SJCRH30 (cell line): Measurements from ENCODE around the gene ABHD14A. TPM values are rescaled to one million over a fixed set of nuclear protein-coding genes. Genes with fewer than 3 reads are reported as not detected.
A peak's percentile ranks its signal among the peaks of the same experiment; 100 is the strongest.

Experiments used
- DNase-seq, 2 experiments: peaks; one replicate each; pipeline ENCODE4 v3.0.0-alpha.2; 2015 to 2020
- H3K27ac ChIP-seq: fragments of 250-450 bp; sonication (Bioruptor Pico); 2 replicates; pipeline ENCODE4 v1.5.1; 2020; ENCODE audit warnings: mild to moderate bottlenecking, moderate library complexity
- H3K27me3 ChIP-seq: fragments of 250-450 bp; sonication (Bioruptor Pico); 2 replicates; pipeline ENCODE4 v1.5.1; 2020; ENCODE audit warnings: mild to moderate bottlenecking, moderate library complexity
- H3K36me3 ChIP-seq: fragments of 250-450 bp; sonication (Bioruptor Pico); 2 replicates; pipeline ENCODE4 v1.5.1; 2020; ENCODE audit warnings: mild to moderate bottlenecking, moderate library complexity
- H3K4me1 ChIP-seq: fragments of 250-450 bp; sonication (Bioruptor Pico); 2 replicates; pipeline ENCODE4 v1.5.1; 2020; ENCODE audit warnings: mild to moderate bottlenecking, moderate library complexity
- H3K4me3 ChIP-seq: fragments of 250-450 bp; sonication (Bioruptor Pico); 2 replicates; pipeline ENCODE4 v1.5.1; 2020; ENCODE audit warnings: mild to moderate bottlenecking, moderate library complexity
- H3K9me3 ChIP-seq: fragments of 250-450 bp; sonication (Bioruptor Pico); replicated peaks from 2 replicates; pipeline ENCODE4 v1.5.1; 2020; ENCODE audit warnings: mild to moderate bottlenecking, moderate library complexity
- total RNA-seq: library from RNA; depleted of rRNA; stranded (reverse); fragments of >200 nt; shearing (Covaris generic); gene quantifications from 2 replicates; pipeline ENCODE4 v1.2.3, GENCODE V29; 2014

ABHD14A gene
- total RNA-seq, 1 experiment from 2014 or later, result 9.6 TPM

- Histone ChIP-seq H3K27ac (peak overlapping the region; percentile 89), H3K9me3 (no peaks in the 10 kb centered on the region), H3K36me3 (peaks cover 4% of the 10 kb centered on the region; the same call in 1 of the 2 replicates), H3K4me1 (peaks cover 40% of the 10 kb centered on the region), H3K27me3 (no peaks in the 10 kb centered on the region), H3K4me3 (peak overlapping the region; percentile 90)
- DNase-seq, result peak; percentile 49 to 62
Observed at GRCh38 chr3:51968170-51968775, 6.6 kb upstream of the ABHD14A start.

- Histone ChIP-seq H3K27me3 (no peaks in the 10 kb centered on the region), H3K27ac (no peak overlapping the region; the same call in 1 of the 2 replicates), H3K9me3 (no peaks in the 10 kb centered on the region), H3K4me3 (no peak overlapping the region), H3K4me1 (peaks cover 33% of the 10 kb centered on the region), H3K36me3 (peaks cover 4% of the 10 kb centered on the region; the same call in 1 of the 2 replicates)
- no peak for DNase-seq
Observed at GRCh38 chr3:51968883-51969678, 5.8 kb upstream of the ABHD14A start.

GRCh38 chr3:51969841-51970240 lies 5.0 kb upstream of the ABHD14A start:
- H3K36me3 ChIP-seq, result peaks cover 4% of the 10 kb centered on the region; the same call in 1 of the 2 replicates
- no peak overlapping the region for H3K27ac ChIP-seq
- H3K4me1 ChIP-seq, result peaks cover 27% of the 10 kb centered on the region
- H3K4me3 ChIP-seq, result no peak overlapping the region
- no peaks in the 10 kb centered on the region for H3K9me3 ChIP-seq
- DNase-seq, result no peak
- H3K27me3 ChIP-seq, result no peaks in the 10 kb centered on the region

- no peak for DNase-seq
- Histone ChIP-seq H3K4me3 (no peak overlapping the region), H3K27ac (no peak overlapping the region), H3K36me3 (no peaks in the 10 kb centered on the region), H3K9me3 (no peaks in the 10 kb centered on the region), H3K4me1 (peaks cover 22% of the 10 kb centered on the region), H3K27me3 (no peaks in the 10 kb centered on the region)
Observed at GRCh38 chr3:51970606-51971300, 4.1 kb upstream of the ABHD14A start.

GRCh38 chr3:51971350-51971749 lies 3.5 kb upstream of the ABHD14A start:
- Histone ChIP-seq H3K36me3 (no peaks in the 10 kb centered on the region), H3K4me1 (peaks cover 23% of the 10 kb centered on the region), H3K27me3 (no peaks in the 10 kb centered on the region), H3K4me3 (no peak overlapping the region), H3K27ac (no peak overlapping the region), H3K9me3 (no peaks in the 10 kb centered on the region)
- DNase-seq, result no peak

- H3K4me1 ChIP-seq, result peaks cover 10% of the 10 kb centered on the region; the same call in 1 of the 2 replicates
- H3K27me3 ChIP-seq, result no peaks in the 10 kb centered on the region
- peak overlapping the region; percentile 80 for H3K4me3 ChIP-seq
- peak; percentile 39 to 58 for DNase-seq
- peak overlapping the region; percentile 30 for H3K27ac ChIP-seq
- no peaks in the 10 kb centered on the region for H3K9me3 ChIP-seq
- H3K36me3 ChIP-seq, result no peaks in the 10 kb centered on the region
Observed at GRCh38 chr3:51974277-51974962, 444 bp upstream of the ABHD14A start.

- Histone ChIP-seq H3K36me3 (no peaks in the 10 kb centered on the region), H3K27ac (no peak overlapping the region), H3K4me3 (peak overlapping the region; percentile 80), H3K4me1 (peaks cover 10% of the 10 kb centered on the region; the same call in 1 of the 2 replicates), H3K27me3 (no peaks in the 10 kb centered on the region), H3K9me3 (no peaks in the 10 kb centered on the region)
- DNase-seq, result peak; percentile 87 to 89
Observed at GRCh38 chr3:51975852-51976549, 1.1 kb downstream of the ABHD14A start.

- no peak for DNase-seq
- H3K4me3 ChIP-seq, result no peak overlapping the region
Observed at GRCh38 chr3:51977446-51978142, 2.7 kb downstream of the ABHD14A start.

GRCh38 chr3:51978143-51978502 lies 3.3 kb downstream of the ABHD14A start:
- no peaks in the 10 kb centered on the region for H3K36me3 ChIP-seq
- H3K4me1 ChIP-seq, result peaks cover 13% of the 10 kb centered on the region; the same call in 1 of the 2 replicates
- no peaks in the 10 kb centered on the region for H3K9me3 ChIP-seq
- H3K27ac ChIP-seq, result no peak overlapping the region
- H3K4me3 ChIP-seq, result no peak overlapping the region
- no peaks in the 10 kb centered on the region for H3K27me3 ChIP-seq
- DNase-seq, result no peak

More at GRCh38 chr3:51977446-51978142, 2.7 kb downstream of the ABHD14A start:
- Histone ChIP-seq H3K4me1 (peaks cover 13% of the 10 kb centered on the region; the same call in 1 of the 2 replicates), H3K27ac (no peak overlapping the region), H3K9me3 (no peaks in the 10 kb centered on the region), H3K36me3 (no peaks in the 10 kb centered on the region), H3K27me3 (no peaks in the 10 kb centered on the region)

GRCh38 chr3:51980253-51980652 lies 5.4 kb downstream of the ABHD14A start:
- no peak for DNase-seq
- Histone ChIP-seq H3K4me3 (no peak overlapping the region), H3K4me1 (peaks cover 13% of the 10 kb centered on the region; the same call in 1 of the 2 replicates), H3K27ac (no peak overlapping the region), H3K36me3 (no peaks in the 10 kb centered on the region), H3K9me3 (no peaks in the 10 kb centered on the region), H3K27me3 (no peaks in the 10 kb centered on the region)

- H3K4me3 ChIP-seq, result peak overlapping the region; percentile 60
- no peaks in the 10 kb centered on the region for H3K9me3 ChIP-seq
- DNase-seq, result peak; percentile 54 to 66
- no peaks in the 10 kb centered on the region for H3K36me3 ChIP-seq
- peaks cover 3% of the 10 kb centered on the region; the same call in 1 of the 2 replicates for H3K4me1 ChIP-seq
- H3K27me3 ChIP-seq, result no peaks in the 10 kb centered on the region
- H3K27ac ChIP-seq, result peak overlapping the region; percentile 64
Observed at GRCh38 chr3:51982352-51982837, 7.5 kb downstream of the ABHD14A start.

- H3K4me3 ChIP-seq, result peak within 1 kb of the TSS; percentile 60
- peaks cover 3% of the 10 kb centered on the region; the same call in 1 of the 2 replicates for H3K4me1 ChIP-seq
- H3K27me3 ChIP-seq, result no peaks in the 10 kb centered on the region
- peak; percentile 78 to 81 for DNase-seq
- H3K36me3 ChIP-seq, result no peaks in the 10 kb centered on the region
- H3K27ac ChIP-seq, result peak within 1 kb of the TSS; percentile 64
- no peaks in the 10 kb centered on the region for H3K9me3 ChIP-seq
Observed at GRCh38 chr3:51982838-51983577, 8.1 kb downstream of the ABHD14A start, which contains the start of gene ACY1. Gene ACY1, plus strand, starts transcription at chr3:51983535. Its CDS starts 530 bp downstream, at chr3:51984065.
